ENCODE measurements around the gene CASK.

- TF ChIP-seq POLR2AphosphoS5 (IDR thresholded peaks at IDR 0.05; ENCODE audit: low read depth, low read length): no peak
- no peak for TF ChIP-seq CTCF (IDR thresholded peaks at IDR 0.05)
- TF ChIP-seq, protein P1, sequence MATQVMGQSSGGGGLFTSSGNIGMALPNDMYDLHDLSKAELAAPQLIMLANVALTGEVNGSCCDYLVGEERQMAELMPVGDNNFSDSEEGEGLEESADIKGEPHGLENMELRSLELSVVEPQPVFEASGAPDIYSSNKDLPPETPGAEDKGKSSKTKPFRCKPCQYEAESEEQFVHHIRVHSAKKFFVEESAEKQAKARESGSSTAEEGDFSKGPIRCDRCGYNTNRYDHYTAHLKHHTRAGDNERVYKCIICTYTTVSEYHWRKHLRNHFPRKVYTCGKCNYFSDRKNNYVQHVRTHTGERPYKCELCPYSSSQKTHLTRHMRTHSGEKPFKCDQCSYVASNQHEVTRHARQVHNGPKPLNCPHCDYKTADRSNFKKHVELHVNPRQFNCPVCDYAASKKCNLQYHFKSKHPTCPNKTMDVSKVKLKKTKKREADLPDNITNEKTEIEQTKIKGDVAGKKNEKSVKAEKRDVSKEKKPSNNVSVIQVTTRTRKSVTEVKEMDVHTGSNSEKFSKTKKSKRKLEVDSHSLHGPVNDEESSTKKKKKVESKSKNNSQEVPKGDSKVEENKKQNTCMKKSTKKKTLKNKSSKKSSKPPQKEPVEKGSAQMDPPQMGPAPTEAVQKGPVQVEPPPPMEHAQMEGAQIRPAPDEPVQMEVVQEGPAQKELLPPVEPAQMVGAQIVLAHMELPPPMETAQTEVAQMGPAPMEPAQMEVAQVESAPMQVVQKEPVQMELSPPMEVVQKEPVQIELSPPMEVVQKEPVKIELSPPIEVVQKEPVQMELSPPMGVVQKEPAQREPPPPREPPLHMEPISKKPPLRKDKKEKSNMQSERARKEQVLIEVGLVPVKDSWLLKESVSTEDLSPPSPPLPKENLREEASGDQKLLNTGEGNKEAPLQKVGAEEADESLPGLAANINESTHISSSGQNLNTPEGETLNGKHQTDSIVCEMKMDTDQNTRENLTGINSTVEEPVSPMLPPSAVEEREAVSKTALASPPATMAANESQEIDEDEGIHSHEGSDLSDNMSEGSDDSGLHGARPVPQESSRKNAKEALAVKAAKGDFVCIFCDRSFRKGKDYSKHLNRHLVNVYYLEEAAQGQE (IDR thresholded peaks at IDR 0.05; ENCODE audit: insufficient read depth in 1 of 2, low read depth in 2 of 2, low read length in 1 of 2): no peak
- no peak for TF ChIP-seq SIN3A (IDR thresholded peaks at IDR 0.05; ENCODE audit: borderline replicate concordance, insufficient read depth, low read depth, low read length)
- no peak for TF ChIP-seq TCF7L2 (IDR thresholded peaks at IDR 0.05; ENCODE audit: low read depth, low read length)
Observed at GRCh38 chrX:41480508-41481260, 442.7 kb downstream of the CASK start.

All from Panc1 (cell line).